ENCODE data around the gene VARS2.

The VARS2 gene

DNA sequence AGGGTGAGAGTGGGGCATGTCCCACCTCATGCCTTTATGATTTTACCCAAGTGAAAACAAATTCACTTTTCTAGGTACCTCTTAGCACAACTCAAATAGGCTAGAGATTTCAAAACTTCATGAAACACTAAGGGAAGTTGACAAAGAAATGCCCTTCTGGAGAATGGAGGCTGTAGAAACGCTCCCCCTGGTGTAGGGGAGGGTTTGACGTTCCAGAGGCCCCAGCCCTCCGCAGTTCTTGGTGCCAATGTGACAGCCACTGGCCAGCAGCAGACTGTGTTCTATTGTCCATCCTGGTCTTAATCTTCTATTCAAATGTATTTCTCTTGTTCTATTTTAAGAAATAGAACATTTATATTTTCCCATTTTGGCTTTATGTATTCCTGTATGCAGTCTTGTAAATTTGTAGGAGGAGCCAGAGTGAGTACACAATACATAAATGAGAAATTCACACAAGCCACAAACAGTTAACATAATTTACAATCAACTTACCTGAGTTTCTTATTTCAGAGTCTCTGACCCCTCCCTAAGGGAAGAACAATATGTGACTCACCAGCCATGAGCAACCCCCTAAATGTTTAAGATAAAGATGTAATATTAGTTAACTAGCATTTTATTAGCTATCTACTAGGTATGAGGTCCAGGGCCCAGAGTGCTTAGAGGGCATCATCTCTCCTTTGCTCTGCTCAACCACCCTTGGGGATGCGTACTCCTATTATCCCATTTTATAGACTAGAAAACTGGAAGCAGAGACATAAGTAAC lies 60.6 kb downstream of the VARS2 start:
- H3K27me3 ChIP-seq, result peaks cover 54% of the 10 kb centered on the region
- TF ChIP-seq, protein P1, sequence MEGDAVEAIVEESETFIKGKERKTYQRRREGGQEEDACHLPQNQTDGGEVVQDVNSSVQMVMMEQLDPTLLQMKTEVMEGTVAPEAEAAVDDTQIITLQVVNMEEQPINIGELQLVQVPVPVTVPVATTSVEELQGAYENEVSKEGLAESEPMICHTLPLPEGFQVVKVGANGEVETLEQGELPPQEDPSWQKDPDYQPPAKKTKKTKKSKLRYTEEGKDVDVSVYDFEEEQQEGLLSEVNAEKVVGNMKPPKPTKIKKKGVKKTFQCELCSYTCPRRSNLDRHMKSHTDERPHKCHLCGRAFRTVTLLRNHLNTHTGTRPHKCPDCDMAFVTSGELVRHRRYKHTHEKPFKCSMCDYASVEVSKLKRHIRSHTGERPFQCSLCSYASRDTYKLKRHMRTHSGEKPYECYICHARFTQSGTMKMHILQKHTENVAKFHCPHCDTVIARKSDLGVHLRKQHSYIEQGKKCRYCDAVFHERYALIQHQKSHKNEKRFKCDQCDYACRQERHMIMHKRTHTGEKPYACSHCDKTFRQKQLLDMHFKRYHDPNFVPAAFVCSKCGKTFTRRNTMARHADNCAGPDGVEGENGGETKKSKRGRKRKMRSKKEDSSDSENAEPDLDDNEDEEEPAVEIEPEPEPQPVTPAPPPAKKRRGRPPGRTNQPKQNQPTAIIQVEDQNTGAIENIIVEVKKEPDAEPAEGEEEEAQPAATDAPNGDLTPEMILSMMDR (IDR thresholded peaks at IDR 0.05; ENCODE audit: low read depth, low read length), result no peak

More for the DNA sequence above, 60.6 kb downstream of the VARS2 start:
- Histone ChIP-seq H3K36me3 (no peaks in the 10 kb centered on the region), H3K4me3 (ENCODE audit: low read depth, low read length) (no peak overlapping the region), H3K9me3 (no peaks in the 10 kb centered on the region), H3K4me1 (no peaks in the 10 kb centered on the region)
- DNase-seq, result no peak
